HepG2 (cell line): ENCODE data around the gene SWSAP1. TPM values are rescaled to one million over a fixed set of nuclear protein-coding genes. Genes with fewer than 3 reads are reported as not detected.

Source experiments
- ARID5B ChIP-seq: IDR thresholded peaks from 2 replicates; pipeline ENCODE4 v1.4.0; 2020; ENCODE audit warnings: mild to moderate bottlenecking, missing genetic modification reagents
- GABPB1 ChIP-seq: IDR thresholded peaks from 2 replicates; pipeline ENCODE4 v1.6.1; 2016; ENCODE audit warnings: mild to moderate bottlenecking, missing genetic modification reagents, moderate library complexity, missing compliant biosample characterization
- GFI1 ChIP-seq: sonication (generic); formaldehyde crosslinking; IDR thresholded peaks from 2 replicates; pipeline ENCODE4 v1.5.0; 2020; ENCODE audit warnings: missing genetic modification reagents, mild to moderate bottlenecking, borderline replicate concordance
- HNF1A ChIP-seq, 2 experiments: sonication (generic) in 1 of 2; formaldehyde crosslinking in 1 of 2; IDR thresholded peaks; 2 replicates each; pipeline versions ENCODE4 v1.4.0 to v1.6.1; 2016 to 2020; ENCODE audit warnings: borderline replicate concordance in 1 of 2, low read depth in 1 of 2, mild to moderate bottlenecking in 1 of 2, missing genetic modification reagents in 1 of 2
- MXD1 ChIP-seq: sonication (generic); formaldehyde crosslinking; IDR thresholded peaks from 2 replicates; pipeline ENCODE4 v1.4.0; 2020; ENCODE audit warnings: mild to moderate bottlenecking, missing genetic modification reagents
- NFE2L2 ChIP-seq: fragments of 150-350 bp; IDR thresholded peaks from 2 replicates; pipeline ENCODE4 v1.6.1; 2014; ENCODE audit warnings: low read length
- PCBP1 ChIP-seq: fragments of 200-400 bp; formaldehyde crosslinking; IDR thresholded peaks from 2 replicates; pipeline ENCODE4 v1.6.1; 2017; ENCODE audit warnings: mild to moderate bottlenecking, low read depth, low read length, borderline replicate concordance
- PHF20 ChIP-seq: sonication (generic); formaldehyde crosslinking; IDR thresholded peaks from 2 replicates; pipeline ENCODE4 v1.5.0; 2020; ENCODE audit warnings: mild to moderate bottlenecking, missing genetic modification reagents
- POLR2A ChIP-seq, 2 experiments: IDR thresholded peaks; 2 replicates each; pipeline ENCODE4 v1.6.1; 2011; ENCODE audit warnings: low read depth in 2 of 2, low read length in 2 of 2, mild to moderate bottlenecking in 1 of 2, moderate library complexity in 1 of 2; ENCODE audit not compliant: insufficient read depth in 1 of 2
- SAP130 ChIP-seq: IDR thresholded peaks from 2 replicates; pipeline ENCODE4 v1.6.1; 2016; ENCODE audit warnings: low read depth
- SP5 ChIP-seq: IDR thresholded peaks from 2 replicates; pipeline ENCODE4 v1.6.1; 2016; ENCODE audit warnings: low read depth, borderline replicate concordance
- TBX3 ChIP-seq: fragments of 450-650 bp; IDR thresholded peaks from 2 replicates; pipeline ENCODE4 v1.6.1; 2017; ENCODE audit warnings: antibody characterized with exemption, mild to moderate bottlenecking, inconsistent platforms, borderline replicate concordance
- ZNF180 ChIP-seq: sonication (generic); formaldehyde crosslinking; IDR thresholded peaks from 2 replicates; pipeline ENCODE4 v1.4.0; 2020; ENCODE audit warnings: low read depth, missing genetic modification reagents, borderline replicate concordance
- ZNF329 ChIP-seq: sonication (generic); formaldehyde crosslinking; IDR thresholded peaks from 2 replicates; pipeline ENCODE4 v1.9.0; 2021; ENCODE audit warnings: low read depth, mild to moderate bottlenecking, missing genetic modification reagents
- ZNF331 ChIP-seq: sonication (generic); formaldehyde crosslinking; IDR thresholded peaks from 2 replicates; pipeline ENCODE4 v1.4.0; 2020; ENCODE audit warnings: missing genetic modification reagents
- polyA plus RNA-seq, 8 experiments: library from polyadenylated mRNA; depleted of rRNA in 3 of 8; stranded (reverse) in 7 of 8; unstranded in 1 of 8; fragments of >200 nt; fragmentation: Illumina TruSeq in 4 of 8; extraction: Trizol in 4 of 8; gene quantifications; 2 replicates each; pipeline versions ENCODE4 v1.2.1 to v1.2.3, GENCODE V29; 2011 to 2016; ENCODE audit warnings: low read depth in 4 of 8, missing spikeins in 1 of 8, mixed read lengths in 1 of 8; ENCODE audit not compliant: insufficient read depth in 1 of 8
- total RNA-seq, 5 experiments: library from RNA; depleted of rRNA; stranded (reverse); fragments of >200 nt; fragmentation: Illumina TruSeq; extraction: Trizol; gene quantifications; 2 replicates each; pipeline ENCODE4 v1.2.3, GENCODE V29; 2016; ENCODE audit warnings: low read depth in 1 of 5
- TF ChIP-seq, protein P1 (sequence below): sonication (generic); formaldehyde crosslinking; IDR thresholded peaks from 2 replicates; pipeline ENCODE4 v1.4.0; 2020; ENCODE audit warnings: missing genetic modification reagents, mild to moderate bottlenecking, borderline replicate concordance

The SWSAP1 gene
- total and polyA plus RNA-seq, 2 of the 13 experiments (the other 11 are each of a cell fraction or from before 2014, with no cell fraction given), result 2.7 to 3.3 TPM

- no peak for TF ChIP-seq ZNF180 (CRISPR knock-in tag)
- TF ChIP-seq POLR2A (IDR thresholded peaks at IDR 0.05; ENCODE audit: insufficient read depth in 1 of 2, low read depth in 2 of 2, low read length in 2 of 2), result peak in 1 of 2 experiments; percentile 68; a peak in 2 of 4 replicates
- TF ChIP-seq HNF1A (IDR thresholded peaks at IDR 0.05; ENCODE audit: low read depth), result no peak
- no peak for TF ChIP-seq HNF1A (CRISPR knock-in tag; IDR thresholded peaks at IDR 0.05; ENCODE audit: borderline replicate concordance)
- 0 out of 2 replicates have a peak, but pooled peaks have one; percentile 44 for TF ChIP-seq MXD1 (CRISPR knock-in tag)
- TF ChIP-seq PCBP1, result no peak
- peak; percentile 90 for TF ChIP-seq SP5 (CRISPR knock-in tag)
- peak; percentile 23; the same call in 1 of the 2 replicates for TF ChIP-seq ARID5B (CRISPR knock-in tag)
- TF ChIP-seq GABPB1 (CRISPR knock-in tag), result peak; percentile 52; the same call in 1 of the 2 replicates
- no peak for TF ChIP-seq NFE2L2
- TF ChIP-seq, protein P1, sequence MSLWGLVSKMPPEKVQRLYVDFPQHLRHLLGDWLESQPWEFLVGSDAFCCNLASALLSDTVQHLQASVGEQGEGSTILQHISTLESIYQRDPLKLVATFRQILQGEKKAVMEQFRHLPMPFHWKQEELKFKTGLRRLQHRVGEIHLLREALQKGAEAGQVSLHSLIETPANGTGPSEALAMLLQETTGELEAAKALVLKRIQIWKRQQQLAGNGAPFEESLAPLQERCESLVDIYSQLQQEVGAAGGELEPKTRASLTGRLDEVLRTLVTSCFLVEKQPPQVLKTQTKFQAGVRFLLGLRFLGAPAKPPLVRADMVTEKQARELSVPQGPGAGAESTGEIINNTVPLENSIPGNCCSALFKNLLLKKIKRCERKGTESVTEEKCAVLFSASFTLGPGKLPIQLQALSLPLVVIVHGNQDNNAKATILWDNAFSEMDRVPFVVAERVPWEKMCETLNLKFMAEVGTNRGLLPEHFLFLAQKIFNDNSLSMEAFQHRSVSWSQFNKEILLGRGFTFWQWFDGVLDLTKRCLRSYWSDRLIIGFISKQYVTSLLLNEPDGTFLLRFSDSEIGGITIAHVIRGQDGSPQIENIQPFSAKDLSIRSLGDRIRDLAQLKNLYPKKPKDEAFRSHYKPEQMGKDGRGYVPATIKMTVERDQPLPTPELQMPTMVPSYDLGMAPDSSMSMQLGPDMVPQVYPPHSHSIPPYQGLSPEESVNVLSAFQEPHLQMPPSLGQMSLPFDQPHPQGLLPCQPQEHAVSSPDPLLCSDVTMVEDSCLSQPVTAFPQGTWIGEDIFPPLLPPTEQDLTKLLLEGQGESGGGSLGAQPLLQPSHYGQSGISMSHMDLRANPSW, result no peak
- peak; percentile 70 for TF ChIP-seq SAP130
- TF ChIP-seq ZNF331 (CRISPR knock-in tag), result no peak
- TF ChIP-seq TBX3, result no peak
- peak; percentile 42; the same call in 1 of the 2 replicates for TF ChIP-seq GFI1 (CRISPR knock-in tag)
- TF ChIP-seq ZNF329 (CRISPR knock-in tag), result no peak
- peak; percentile 43; the same call in 1 of the 2 replicates for TF ChIP-seq PHF20 (CRISPR knock-in tag)
Observed at GRCh38 chr19:11339254-11340098, 35.0 kb upstream of the SWSAP1 start, which contains the start of gene RAB3D (continued).
